Osteoblast (primary cell): ENCODE measurements around the gene CRYGD. TPM values are rescaled to one million over a fixed set of nuclear protein-coding genes. Genes with fewer than 3 reads are reported as not detected.
"Not testable (repeated sequence)": the region's sequence is repeated elsewhere in the genome, so short reads cannot be mapped to it uniquely, and the experiment has no call there.

ENCODE experiments used
- DNase-seq: peaks from one replicate; pipeline ENCODE4 v3.0.0; 2011; ENCODE audit warnings: low spot score, mixed read lengths; ENCODE audit not compliant: insufficient read length; ENCODE audit errors: missing footprints
- H2AFZ ChIP-seq: 2 replicates; pipeline ENCODE4 v1.6.0; 2011; ENCODE audit warnings: mild to moderate bottlenecking, low read length
- H3K27ac ChIP-seq: 2 replicates; pipeline ENCODE4 v1.5.1; 2011; ENCODE audit warnings: mild to moderate bottlenecking, low read depth, low read length, moderate library complexity
- H3K27me3 ChIP-seq: 2 replicates; pipeline ENCODE4 v1.6.0; 2012; ENCODE audit warnings: mild to moderate bottlenecking, control low read depth, inconsistent platforms, low read length, moderate library complexity; ENCODE audit not compliant: insufficient read depth
- H3K36me3 ChIP-seq: 2 replicates; pipeline ENCODE4 v1.5.1; 2011; ENCODE audit warnings: mild to moderate bottlenecking, low read length, control low read depth, moderate library complexity; ENCODE audit not compliant: insufficient read depth
- H3K4me1 ChIP-seq: 2 replicates; pipeline ENCODE4 v1.5.1; 2011; ENCODE audit warnings: mild to moderate bottlenecking, low read length, control low read depth, moderate library complexity; ENCODE audit not compliant: insufficient read depth
- H3K4me2 ChIP-seq: 2 replicates; pipeline ENCODE4 v1.6.0; 2011; ENCODE audit warnings: mild to moderate bottlenecking, low read length; ENCODE audit not compliant: insufficient read depth
- H3K4me3 ChIP-seq: fragments of 200-600 bp; sonication (generic); 3 replicates; pipeline ENCODE4 v1.5.1; 2012; ENCODE audit warnings: mild to moderate bottlenecking, low read length, inconsistent platforms; ENCODE audit not compliant: insufficient read depth
- H3K79me2 ChIP-seq: 2 replicates; pipeline ENCODE4 v1.6.0; 2012; ENCODE audit warnings: mild to moderate bottlenecking, low read length, control low read depth, inconsistent platforms; ENCODE audit not compliant: insufficient read depth
- H3K9me3 ChIP-seq: 2 replicates; pipeline ENCODE4 v1.5.1; 2011; ENCODE audit warnings: low read depth, low read length, control low read depth
- H4K20me1 ChIP-seq: 2 replicates; pipeline ENCODE4 v1.6.0; 2012; ENCODE audit warnings: mild to moderate bottlenecking, low read length, control low read depth; ENCODE audit not compliant: insufficient read depth
- CTCF ChIP-seq: IDR thresholded peaks from 2 replicates; pipeline ENCODE4 v1.5.1; 2011; ENCODE audit warnings: mild to moderate bottlenecking, low read depth, low read length, moderate library complexity; ENCODE audit errors: extremely low read depth
- total RNA-seq: library from RNA; depleted of rRNA; stranded (reverse); fragments of >200 nt; gene quantifications from 2 replicates; pipeline ENCODE4 v1.2.3, GENCODE V29; 2012

Gene CRYGD
- total RNA-seq, 1 donor = not detected

- peaks cover 19% of the 10 kb centered on the region for H3K27me3 ChIP-seq
- no peak overlapping the region for H2AFZ ChIP-seq
- no peak for TF ChIP-seq CTCF
- H3K79me2 ChIP-seq = no peaks in the 10 kb centered on the region
- no peak overlapping the region for H3K27ac ChIP-seq
- H4K20me1 ChIP-seq = no peaks in the 10 kb centered on the region
- H3K36me3 ChIP-seq = no peaks in the 10 kb centered on the region
- no peak overlapping the region for H3K4me3 ChIP-seq
- no peaks in the 10 kb centered on the region for H3K9me3 ChIP-seq
- no peak overlapping the region for H3K4me2 ChIP-seq
- DNase-seq = no peak
- no peaks in the 10 kb centered on the region for H3K4me1 ChIP-seq
Measured at GRCh38 chr2:208125251-208125650, 927 bp upstream of the CRYGD start.

- H2AFZ ChIP-seq = no peak overlapping the region
- no peak for DNase-seq
- H3K27me3 ChIP-seq = peaks cover 22% of the 10 kb centered on the region
- no peaks in the 10 kb centered on the region for H3K79me2 ChIP-seq
- TF ChIP-seq CTCF = no peak
- H3K36me3 ChIP-seq = no peaks in the 10 kb centered on the region
- no peak overlapping the region for H3K27ac ChIP-seq
- H4K20me1 ChIP-seq = no peaks in the 10 kb centered on the region
- H3K4me1 ChIP-seq = no peaks in the 10 kb centered on the region
- H3K4me2 ChIP-seq = no peak overlapping the region
- no peak overlapping the region for H3K4me3 ChIP-seq
- no peaks in the 10 kb centered on the region for H3K9me3 ChIP-seq
Measured at GRCh38 chr2:208122248-208122647, 2.1 kb downstream of the CRYGD start.

- Histone ChIP-seq H3K36me3 (no peaks in the 10 kb centered on the region), H3K4me2 (no peak overlapping the region), H3K27ac (no peak overlapping the region), H3K4me3 (no peak overlapping the region), H3K27me3 (peaks cover 8% of the 10 kb centered on the region), H3K9me3 (no peaks in the 10 kb centered on the region), H3K4me1 (no peaks in the 10 kb centered on the region), H2AFZ (no peak overlapping the region), H4K20me1 (no peaks in the 10 kb centered on the region), H3K79me2 (no peaks in the 10 kb centered on the region)
- TF ChIP-seq CTCF = no peak
- no peak for DNase-seq
Measured at GRCh38 chr2:208118918-208119317, 5.4 kb downstream of the CRYGD start.

- not testable (repeated sequence) for H3K36me3 ChIP-seq, H3K4me3 ChIP-seq, DNase-seq, H2AFZ ChIP-seq, H3K79me2 ChIP-seq, H3K27ac ChIP-seq, H3K4me1 ChIP-seq, H3K9me3 ChIP-seq, H3K4me2 ChIP-seq, H4K20me1 ChIP-seq
- H3K27me3 ChIP-seq = peaks cover 14% of the 10 kb centered on the region
Measured at GRCh38 chr2:208117390-208117789, 6.9 kb downstream of the CRYGD start.
